Activated CD8-positive, alpha-beta memory T cell treated with anti-CD3 and anti-CD28 coated beads, Interleukin-2, amount 50 U/mL, for 1 hour (primary cell): ENCODE measurements around the gene PPFIBP2.

Experiments used
- DNase-seq: peaks from one replicate; pipeline ENCODE4 v3.0.0-alpha.2; 2020; ENCODE audit errors: extremely low read depth

Gene PPFIBP2

DNA sequence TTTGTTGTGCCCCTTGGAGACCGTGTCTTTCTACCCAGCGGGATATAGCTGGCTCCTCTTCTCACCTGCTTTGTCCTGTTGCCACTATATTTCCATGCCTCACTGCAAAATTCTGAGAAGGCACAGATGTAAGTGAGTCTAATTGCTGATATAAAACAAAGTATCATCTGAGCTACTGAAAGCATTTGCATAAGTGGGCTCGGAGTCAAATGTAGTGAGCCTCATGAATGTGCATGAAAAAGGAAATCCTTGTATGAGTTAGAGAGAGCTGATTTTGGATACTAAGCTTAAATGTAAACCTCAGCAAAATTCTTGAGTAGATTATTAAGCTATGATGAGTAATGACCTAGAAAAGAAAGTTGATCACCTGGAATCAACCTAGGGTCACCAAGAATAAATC, 178.6 kb downstream of the PPFIBP2 start:
- no peak for DNase-seq

- no peak for DNase-seq
Observed at GRCh38 chr11:7694235-7694634, 180.4 kb downstream of the PPFIBP2 start.

DNA sequence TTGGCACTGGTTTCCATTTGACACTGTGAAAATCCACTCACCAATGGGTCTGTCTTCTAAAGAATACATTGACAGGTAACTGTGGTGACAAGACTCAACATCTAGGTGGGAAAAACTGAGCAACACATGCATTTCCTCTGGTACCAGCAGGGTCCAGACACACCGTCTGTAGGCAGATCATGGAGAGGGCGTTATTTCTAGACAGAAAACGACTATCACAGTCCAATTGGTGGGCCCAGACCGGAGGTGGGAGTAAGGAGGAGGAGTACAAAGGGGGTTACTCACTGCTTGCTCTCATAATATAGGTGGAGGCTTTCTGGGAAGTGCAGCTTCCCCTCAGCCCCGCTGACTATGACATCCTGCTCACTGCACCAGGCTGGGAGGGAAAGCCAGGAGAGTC, 182.6 kb downstream of the PPFIBP2 start:
- DNase-seq = no peak
